Measurements from ENCODE around the gene ITCH.
"Not testable (repeated sequence)": the region's sequence is repeated elsewhere in the genome, so short reads cannot be mapped to it uniquely, and the experiment has no call there.

GRCh38 chr20:34359729-34360128, 3.3 kb upstream of the ITCH start:
- not testable (repeated sequence) for TF ChIP-seq POLR2A, POLR2AphosphoS5 (IDR thresholded peaks at IDR 0.05)
- TF ChIP-seq, protein P1, sequence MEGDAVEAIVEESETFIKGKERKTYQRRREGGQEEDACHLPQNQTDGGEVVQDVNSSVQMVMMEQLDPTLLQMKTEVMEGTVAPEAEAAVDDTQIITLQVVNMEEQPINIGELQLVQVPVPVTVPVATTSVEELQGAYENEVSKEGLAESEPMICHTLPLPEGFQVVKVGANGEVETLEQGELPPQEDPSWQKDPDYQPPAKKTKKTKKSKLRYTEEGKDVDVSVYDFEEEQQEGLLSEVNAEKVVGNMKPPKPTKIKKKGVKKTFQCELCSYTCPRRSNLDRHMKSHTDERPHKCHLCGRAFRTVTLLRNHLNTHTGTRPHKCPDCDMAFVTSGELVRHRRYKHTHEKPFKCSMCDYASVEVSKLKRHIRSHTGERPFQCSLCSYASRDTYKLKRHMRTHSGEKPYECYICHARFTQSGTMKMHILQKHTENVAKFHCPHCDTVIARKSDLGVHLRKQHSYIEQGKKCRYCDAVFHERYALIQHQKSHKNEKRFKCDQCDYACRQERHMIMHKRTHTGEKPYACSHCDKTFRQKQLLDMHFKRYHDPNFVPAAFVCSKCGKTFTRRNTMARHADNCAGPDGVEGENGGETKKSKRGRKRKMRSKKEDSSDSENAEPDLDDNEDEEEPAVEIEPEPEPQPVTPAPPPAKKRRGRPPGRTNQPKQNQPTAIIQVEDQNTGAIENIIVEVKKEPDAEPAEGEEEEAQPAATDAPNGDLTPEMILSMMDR (IDR thresholded peaks at IDR 0.05): not testable (repeated sequence)

All from transverse colon (tissue), 4 donors.